H1 (cell line): Measurements from ENCODE around the gene DCXR. TPM values are rescaled to one million over a fixed set of nuclear protein-coding genes. Genes with fewer than 3 reads are reported as not detected.

Experiments
- CTCF ChIA-PET: fragments of 300-600 bp; sonication (Branson Sonifier 250); formaldehyde crosslinking; loops from one replicate; lab custom pipeline; 2021; ENCODE audit not compliant: partially characterized antibody; lab: Charles Lee
- POLR2A ChIA-PET: fragments of 300-600 bp; sonication (Branson Sonifier 250); formaldehyde crosslinking; loops from one replicate; lab custom pipeline; 2021; ENCODE audit warnings: inconsistent platforms; ENCODE audit not compliant: partially characterized antibody; lab: Charles Lee
- DNase-seq, 2 experiments: peaks; one replicate each; pipeline versions ENCODE4 v3.0.0 to v3.0.0-alpha.2; 2010 to 2022; ENCODE audit warnings: low spot score in 2 of 2, low read depth in 1 of 2, mixed read lengths in 1 of 2
- FAIRE-seq: peaks from 2 replicates; lab custom pipeline; 2011; peaks lifted over from hg19 to GRCh38; lab: Jason Lieb, UNC
- H2AFZ ChIP-seq: 2 replicates; pipeline ENCODE4 v1.8.1; 2012; ENCODE audit warnings: low read length, inconsistent platforms
- H2AK5ac ChIP-seq: 2 replicates; pipeline ENCODE4 v1.6.1; 2013; ENCODE audit warnings: low read depth, low read length
- H2BK120ac ChIP-seq: replicated peaks from 2 replicates; pipeline ENCODE3; 2013; ENCODE audit warnings: low read depth, low read length, inconsistent platforms
- H2BK12ac ChIP-seq: 2 replicates; pipeline ENCODE4 v1.6.1; 2013; ENCODE audit warnings: low read depth, low read length
- H2BK15ac ChIP-seq: 2 replicates; pipeline ENCODE4 v1.6.1; 2013; ENCODE audit warnings: low read length
- H2BK20ac ChIP-seq: 2 replicates; pipeline ENCODE4 v1.6.1; 2013; ENCODE audit warnings: low read length
- H2BK5ac ChIP-seq: 2 replicates; pipeline ENCODE4 v1.6.1; 2013; ENCODE audit warnings: low read depth, low read length
- H3K14ac ChIP-seq: 2 replicates; pipeline ENCODE4 v1.6.1; 2013; ENCODE audit warnings: inconsistent platforms; ENCODE audit not compliant: insufficient read length
- H3K18ac ChIP-seq: 2 replicates; pipeline ENCODE4 v1.6.1; 2013; ENCODE audit warnings: low read length; ENCODE audit errors: extremely low read depth
- H3K23ac ChIP-seq: 2 replicates; pipeline ENCODE4 v1.6.1; 2013; ENCODE audit warnings: inconsistent platforms; ENCODE audit not compliant: insufficient read length
- H3K23me2 ChIP-seq: 2 replicates; pipeline ENCODE4 v1.6.1; 2013; ENCODE audit warnings: low read depth, low read length
- H3K27ac ChIP-seq: 2 replicates; pipeline ENCODE4 v1.6.1; 2011; ENCODE audit warnings: low read depth, low read length, inconsistent platforms
- H3K27me3 ChIP-seq, 4 experiments: replicated peaks in 1 of 4; 1 replicate in 1 of 4; 2 replicates in 3 of 4; pipeline versions ENCODE4 v1.6.1 to v1.8.1; 2011 to 2013; ENCODE audit warnings: low read length in 3 of 4, mild to moderate bottlenecking in 3 of 4, inconsistent platforms in 2 of 4, mixed read lengths in 2 of 4, moderate library complexity in 1 of 4; ENCODE audit not compliant: control insufficient read depth in 3 of 4, insufficient read depth in 3 of 4; ENCODE audit errors: extremely low read depth in 1 of 4
- H3K36me3 ChIP-seq, 4 experiments: 2 replicates each; pipeline versions ENCODE4 v1.6.1 to v1.8.1; 2011 to 2013; ENCODE audit warnings: mild to moderate bottlenecking in 4 of 4, low read length in 3 of 4, moderate library complexity in 2 of 4, control low read depth in 1 of 4, inconsistent platforms in 1 of 4; ENCODE audit not compliant: insufficient read depth in 4 of 4, control insufficient read depth in 2 of 4
- H3K4ac ChIP-seq: replicated peaks from 2 replicates; pipeline ENCODE3; 2013; ENCODE audit warnings: low read length, low read depth, mixed read lengths, inconsistent platforms; ENCODE audit not compliant: insufficient read length
- H3K4me1 ChIP-seq, 4 experiments: replicated peaks in 1 of 4; 1 replicate in 1 of 4; 2 replicates in 3 of 4; pipeline versions ENCODE4 v1.6.1 to v1.8.1; 2011 to 2013; ENCODE audit warnings: low read length in 3 of 4, inconsistent platforms in 2 of 4, mixed read lengths in 1 of 4; ENCODE audit not compliant: insufficient read depth in 4 of 4, control insufficient read depth in 3 of 4
- H3K4me2 ChIP-seq, 2 experiments: 2 replicates each; pipeline versions ENCODE4 v1.6.1 to v1.8.1; 2011 to 2013; ENCODE audit warnings: low read depth in 2 of 2, low read length in 2 of 2, control low read depth in 1 of 2, inconsistent platforms in 1 of 2, mild to moderate bottlenecking in 1 of 2; ENCODE audit not compliant: insufficient read depth in 1 of 2
- H3K4me3 ChIP-seq, 4 experiments: fragments of 200-600, 300-600 bp in 1 of 4; sonication (generic), shearing (Covaris generic), sonication (Bioruptor Twin) in 1 of 4; 2 replicates each; pipeline versions ENCODE4 v1.5.1 to v1.8.1; 2011 to 2016; ENCODE audit warnings: low read length in 4 of 4, low read depth in 3 of 4, control low read depth in 2 of 4, inconsistent platforms in 2 of 4, mild to moderate bottlenecking in 2 of 4, mixed read lengths in 1 of 4, moderate library complexity in 1 of 4; ENCODE audit not compliant: insufficient read depth in 2 of 4; ENCODE audit errors: extremely low read depth in 1 of 4
- H3K56ac ChIP-seq: replicated peaks from 2 replicates; pipeline ENCODE3; 2013; ENCODE audit warnings: low read depth, mild to moderate bottlenecking, mixed read lengths, low read length, inconsistent platforms; ENCODE audit not compliant: insufficient read length
- H3K79me1 ChIP-seq: 2 replicates; pipeline ENCODE4 v1.6.1; 2013; ENCODE audit warnings: low read depth, low read length, control low read depth
- H3K79me2 ChIP-seq, 2 experiments: 2 replicates each; pipeline versions ENCODE4 v1.6.1 to v1.8.1; 2012 to 2013; ENCODE audit warnings: low read length in 2 of 2, mild to moderate bottlenecking in 2 of 2, inconsistent platforms in 1 of 2; ENCODE audit not compliant: insufficient read depth in 2 of 2, control insufficient read depth in 1 of 2
- H3K9ac ChIP-seq, 4 experiments: replicated peaks in 1 of 4; 1 replicate in 1 of 4; 2 replicates in 3 of 4; pipeline versions ENCODE4 v1.6.1 to v1.8.1; 2011 to 2013; ENCODE audit warnings: low read depth in 3 of 4, low read length in 3 of 4, control low read depth in 2 of 4, mild to moderate bottlenecking in 2 of 4, moderate library complexity in 2 of 4, inconsistent platforms in 1 of 4; ENCODE audit errors: extremely low read depth in 1 of 4
- H3K9me3 ChIP-seq, 2 experiments: 2 replicates each; pipeline versions ENCODE4 v1.6.1 to v1.8.1; 2012 to 2013; ENCODE audit warnings: mild to moderate bottlenecking in 2 of 2, moderate library complexity in 2 of 2, control low read depth in 1 of 2, inconsistent platforms in 1 of 2, low read depth in 1 of 2, low read length in 1 of 2, mixed read lengths in 1 of 2; ENCODE audit not compliant: insufficient read depth in 2 of 2
- H4K20me1 ChIP-seq, 2 experiments: replicated peaks in 1 of 2; 2 replicates each; pipeline versions ENCODE3 to v1.8.1; 2011 to 2013; ENCODE audit warnings: inconsistent platforms in 2 of 2, low read length in 2 of 2, mild to moderate bottlenecking in 1 of 2; ENCODE audit not compliant: insufficient read depth in 2 of 2, control insufficient read depth in 1 of 2
- H4K5ac ChIP-seq: 2 replicates; pipeline ENCODE4 v1.6.1; 2013; ENCODE audit warnings: low read length, low read depth, mixed read lengths, inconsistent platforms; ENCODE audit not compliant: insufficient read length
- H4K8ac ChIP-seq: 2 replicates; pipeline ENCODE4 v1.8.0; 2013; ENCODE audit warnings: mild to moderate bottlenecking, moderate library complexity, low read length, inconsistent platforms; ENCODE audit not compliant: insufficient read depth; ENCODE audit errors: extremely low read depth
- H4K91ac ChIP-seq: replicated peaks from 2 replicates; pipeline ENCODE3; 2013; ENCODE audit warnings: low read length, mixed read lengths, inconsistent platforms; ENCODE audit not compliant: insufficient read length
- BCL11A ChIP-seq, 2 experiments: IDR thresholded peaks; one replicate each; pipeline ENCODE4 v1.6.1; 2011; ENCODE audit warnings: low read depth in 2 of 2, low read length in 2 of 2, mild to moderate bottlenecking in 2 of 2
- HDAC2 ChIP-seq, 2 experiments: fragments of 300-600 bp in 1 of 2; sonication (generic) in 1 of 2; IDR thresholded peaks; 2 replicates each; pipeline ENCODE4 v1.6.1; 2011 to 2012; ENCODE audit warnings: low read depth in 2 of 2, low read length in 2 of 2, mild to moderate bottlenecking in 2 of 2, moderate library complexity in 2 of 2, borderline replicate concordance in 1 of 2, inconsistent platforms in 1 of 2
- JUN ChIP-seq: IDR thresholded peaks from 2 replicates; pipeline ENCODE4 v1.6.1; 2011; ENCODE audit warnings: low read depth, mild to moderate bottlenecking, improper control_type of control experiment, low read length
- RBBP5 ChIP-seq: IDR thresholded peaks from 2 replicates; pipeline ENCODE4 v1.7.1; 2012; ENCODE audit warnings: low read depth, mild to moderate bottlenecking, inconsistent platforms, low read length, moderate library complexity, borderline replicate concordance
- RFX5 ChIP-seq: IDR thresholded peaks from 2 replicates; pipeline ENCODE4 v1.6.1; 2011; ENCODE audit warnings: low read depth, low read length, improper control_type of control experiment, borderline replicate concordance
- YY1 ChIP-seq: IDR thresholded peaks from 2 replicates; pipeline ENCODE4 v1.6.1; 2011; ENCODE audit warnings: low read depth, mild to moderate bottlenecking, low read length
- WGBS, 2 experiments: shearing (Covaris generic) in 1 of 2; methylation state at CpG; one replicate each; pipeline versions ENCODE4 v1.1.6 to v1.1.7; 2013 to 2015; ENCODE audit warnings: low lambda C conversion rate in 2 of 2, mixed read lengths in 2 of 2, inconsistent platforms in 1 of 2, low coverage in 1 of 2, missing lambda C conversion rate in 1 of 2; ENCODE audit not compliant: insufficient replicate concordance in 2 of 2, insufficient coverage in 1 of 2, insufficient read length in 1 of 2; ENCODE audit errors: extremely low coverage in 1 of 2, missing lambda C conversion rate in 1 of 2; 5-methylcytosine and 5-hydroxymethylcytosine counted together
- polyA plus RNA-seq, 7 experiments: library from polyadenylated mRNA; depleted of rRNA in 3 of 7; stranded (reverse) in 5 of 7; unstranded in 2 of 7; fragments of >200 nt in 5 of 7; fragments of 200-250 nt in 2 of 7; gene quantifications; 1 replicate in 5 of 7; 2 replicates in 1 of 7; 4 replicates in 1 of 7; pipeline versions ENCODE4 v1.2.1 to v1.2.3, GENCODE V29; 2011 to 2013; ENCODE audit warnings: missing spikeins in 2 of 7, mixed read lengths in 2 of 7
- total RNA-seq: library from RNA; stranded (reverse); fragmentation: NEBNext Ultra II Directional; extraction: Animal tissue kit (Norgen Biotek cat#: 25700); gene quantifications from 2 replicates; pipeline ENCODE4 v1.2.1, GENCODE V29; 2021
- TF ChIP-seq, protein P1 (sequence below): IDR thresholded peaks from 2 replicates; pipeline ENCODE4 v1.6.1; 2012; ENCODE audit warnings: inconsistent platforms

The DCXR gene
- total and polyA plus RNA-seq, 2 of the 8 experiments (the other 6 are each of a cell fraction or from before 2014, with no cell fraction given) = 96.3 to 212 TPM

DNA sequence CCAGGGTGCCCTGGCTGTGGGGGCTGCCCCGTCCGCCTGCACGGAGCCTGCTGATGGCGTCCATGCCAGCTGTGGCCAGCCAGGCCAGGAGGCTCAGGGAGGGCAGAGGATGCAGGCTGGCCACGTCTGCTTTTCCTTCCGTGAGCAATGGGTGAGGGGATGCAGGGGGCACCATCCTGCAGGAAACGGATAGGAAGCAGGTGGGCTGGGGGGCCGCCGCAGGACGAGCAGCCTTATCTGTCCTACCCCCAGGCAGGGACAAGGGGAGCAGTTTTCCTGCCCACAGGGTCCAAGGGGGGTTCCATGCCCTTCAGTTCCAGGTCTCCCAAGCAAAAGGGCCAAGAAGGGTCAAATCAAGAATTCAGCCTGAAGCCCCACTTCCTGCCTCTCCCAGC lies 21.4 kb upstream of the DCXR start:
- Histone ChIP-seq H3K9ac (no peak overlapping the region), H3K4ac (no peak overlapping the region), H3K36me3 (peaks cover 15 to 43% (median 36%) of the 10 kb centered on the region in 4 experiments), H3K79me1 (no peaks in the 10 kb centered on the region), H3K18ac (no peak overlapping the region), H2BK20ac (no peak overlapping the region), H2BK120ac (no peak overlapping the region), H3K14ac (no peak overlapping the region), H3K56ac (no peak overlapping the region), H4K5ac (no peak overlapping the region), H3K9me3 (no peaks in the 10 kb centered on the region), H3K23ac (no peak overlapping the region), H3K23me2 (no peaks in the 10 kb centered on the region; the same call in 1 of the 2 replicates), H4K8ac (0 out of 2 replicates have a peak overlapping the region, but pooled peaks have one; percentile 5), H2BK5ac (no peak overlapping the region), H3K4me1 (no peaks in the 10 kb centered on the region), H3K27ac (no peak overlapping the region), H3K27me3 (no peaks in the 10 kb centered on the region), H2AFZ (no peak overlapping the region), H2BK15ac (no peak overlapping the region), H2BK12ac (no peak overlapping the region), H2AK5ac (no peak overlapping the region), H3K4me3 (no peak overlapping the region), H3K79me2 (no peaks in the 10 kb centered on the region), H3K4me2 (no peak overlapping the region), H4K20me1 (peaks cover 0 to 20% of the 10 kb centered on the region in 2 experiments), H4K91ac (no peak overlapping the region)
- FAIRE-seq (no peak), DNase-seq (no peak)
- 90% methylated on average over 10 of the region's 10 CpGs; no CpG with 5 or more reads in 1 of the 2 experiments for WGBS, 2 experiments
- POLR2A ChIA-PET = interaction anchor here (0.6 to 16.2 kb wide), 14 partner anchors 4 to 322 kb away, joined by 3 to 161 read pairs (median 9); partner anchors contain the start of genes DUS1L, GPS1, RAC3 and RFNG
- TF ChIP-seq BCL11A (IDR thresholded peaks at IDR 0.05; ENCODE audit: low read depth in 2 of 2, low read length in 2 of 2) = no peak
- TF ChIP-seq RBBP5 = no peak
- TF ChIP-seq, protein P1, sequence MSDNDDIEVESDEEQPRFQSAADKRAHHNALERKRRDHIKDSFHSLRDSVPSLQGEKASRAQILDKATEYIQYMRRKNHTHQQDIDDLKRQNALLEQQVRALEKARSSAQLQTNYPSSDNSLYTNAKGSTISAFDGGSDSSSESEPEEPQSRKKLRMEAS = no peak
- TF ChIP-seq RFX5 = no peak
- TF ChIP-seq HDAC2 (IDR thresholded peaks at IDR 0.05; ENCODE audit: borderline replicate concordance in 1 of 2, low read depth in 2 of 2, low read length in 2 of 2) = no peak
- TF ChIP-seq YY1 = no peak
- no peak for TF ChIP-seq JUN
- CTCF ChIA-PET = interaction anchor here (0.9 to 1.7 kb wide), 6 partner anchors 9 to 93 kb away, joined by 3 to 8 read pairs (median 4); partner anchors contain the start of gene DCXR
